HG03342 (cell line): ENCODE measurements around the gene CHMP2A.
A peak's percentile ranks its signal among the peaks of the same experiment; 100 is the strongest.

Experiments used
- ATAC-seq: cut with Tn5 transposase; IDR thresholded peaks from one replicate; pipeline ENCODE4 v1.9.1; 2021; ENCODE audit warnings: mild to moderate bottlenecking, moderate library complexity; ENCODE audit not compliant: unreplicated experiment

Gene CHMP2A

DNA sequence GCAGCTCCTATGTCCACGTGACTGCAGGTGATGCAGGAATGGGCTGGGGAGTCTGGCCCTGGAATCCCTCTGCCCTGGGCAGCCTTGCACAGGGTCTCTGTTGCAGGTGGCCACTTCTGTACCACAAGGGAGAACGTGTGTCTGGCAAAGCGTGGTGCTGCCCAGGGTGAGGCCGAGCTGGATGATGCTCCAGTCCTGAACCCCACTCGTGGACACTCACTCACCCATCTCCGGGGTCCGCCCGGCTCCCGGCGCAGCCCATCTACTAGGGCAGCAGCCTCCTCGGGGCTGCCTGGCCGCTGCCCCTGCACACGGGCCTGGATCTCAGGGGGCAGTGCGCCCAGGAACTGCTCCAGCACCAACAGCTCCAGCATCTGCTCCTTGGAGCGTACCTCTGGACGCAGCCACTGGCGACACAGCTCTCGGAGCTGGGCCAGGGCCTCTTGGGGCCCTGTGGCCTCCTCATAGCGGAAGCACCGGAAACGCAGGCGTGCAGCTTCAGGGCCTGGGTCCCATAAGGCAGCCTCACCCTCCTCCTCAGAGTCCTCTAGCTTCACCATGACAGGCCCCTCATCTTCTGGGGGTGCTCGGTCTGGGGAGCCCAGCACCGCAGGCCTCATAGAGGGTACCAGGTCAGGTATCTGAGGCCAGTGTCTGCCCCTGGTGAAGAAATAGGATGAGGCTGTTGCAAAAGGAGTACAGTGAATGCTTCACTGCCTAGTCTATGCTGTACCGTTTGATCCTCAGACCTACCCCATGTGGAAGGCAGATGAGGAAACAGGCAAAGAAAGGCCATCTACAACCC lies 16.1 kb upstream of the CHMP2A start:
- no peak for ATAC-seq

DNA sequence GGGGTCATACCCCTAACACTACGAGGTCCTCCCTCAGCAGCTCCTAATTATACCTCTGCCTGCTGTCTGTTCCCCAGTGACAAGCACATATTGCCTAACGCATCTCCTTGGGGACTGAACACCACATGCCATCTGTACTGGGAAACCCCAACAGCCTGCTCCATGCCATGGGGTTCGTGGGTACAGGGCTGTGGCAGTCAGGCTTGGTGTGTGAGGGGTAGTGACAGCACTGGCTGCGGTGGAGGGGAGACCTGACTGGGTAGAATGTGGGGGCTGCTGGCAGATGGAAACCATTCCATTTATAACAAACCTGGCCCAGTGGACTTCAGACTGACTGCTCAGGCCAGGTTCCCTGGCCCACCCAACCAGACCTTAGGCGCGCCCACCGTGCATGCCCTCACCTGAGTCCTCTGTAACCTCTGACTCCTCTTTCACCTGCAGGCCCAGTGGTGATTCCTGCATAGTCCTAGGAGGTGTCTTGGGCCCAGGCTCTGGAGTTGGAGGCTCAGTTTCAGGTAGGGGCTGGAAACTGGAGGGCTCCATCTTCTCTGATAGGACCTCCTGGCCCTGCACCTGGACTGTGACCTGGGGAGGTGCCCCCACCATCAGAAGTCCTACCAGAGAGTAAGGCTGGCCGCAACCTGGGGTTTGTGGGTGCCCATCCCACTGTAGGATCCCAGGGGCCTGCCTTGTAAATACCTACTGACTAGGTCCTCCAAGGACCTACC lies 15.2 kb upstream of the CHMP2A start:
- no peak for ATAC-seq

DNA sequence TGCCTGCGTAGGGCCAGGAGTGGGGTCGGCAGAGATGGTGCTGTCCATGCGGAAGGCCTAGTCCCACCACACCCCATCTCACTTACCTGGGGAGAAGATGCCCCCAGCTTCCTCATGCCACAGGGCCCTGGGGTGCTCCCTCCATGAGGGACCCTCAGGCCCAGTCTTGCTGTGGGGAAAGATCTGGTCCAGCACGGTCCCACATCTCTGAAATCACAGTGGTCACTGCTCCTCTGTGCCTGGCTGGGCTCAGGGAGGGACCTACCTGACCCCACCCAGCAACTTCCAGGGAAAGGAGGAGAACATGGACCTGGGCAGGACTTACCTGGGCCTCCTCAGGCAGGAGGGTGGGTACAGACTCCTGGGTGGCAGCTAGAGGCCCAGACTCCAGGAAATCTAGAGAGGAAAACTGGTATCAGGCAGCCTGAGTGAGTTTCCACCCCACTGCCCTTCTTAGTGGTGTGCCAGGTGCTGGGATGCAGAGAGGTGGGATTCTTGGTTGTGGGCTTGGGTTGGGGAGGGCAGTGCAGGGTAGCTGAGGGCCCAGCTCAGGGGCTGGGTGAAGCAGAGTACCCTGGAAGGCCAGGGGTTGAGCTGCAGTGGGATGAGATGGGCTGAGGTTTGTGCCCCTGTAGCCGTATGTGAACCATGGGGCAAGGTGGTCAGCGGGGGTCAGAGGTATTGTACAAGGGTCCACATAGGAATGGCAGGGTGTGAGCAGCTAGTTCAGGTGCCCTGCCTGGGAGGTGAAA lies 14.5 kb upstream of the CHMP2A start:
- no peak for ATAC-seq

DNA sequence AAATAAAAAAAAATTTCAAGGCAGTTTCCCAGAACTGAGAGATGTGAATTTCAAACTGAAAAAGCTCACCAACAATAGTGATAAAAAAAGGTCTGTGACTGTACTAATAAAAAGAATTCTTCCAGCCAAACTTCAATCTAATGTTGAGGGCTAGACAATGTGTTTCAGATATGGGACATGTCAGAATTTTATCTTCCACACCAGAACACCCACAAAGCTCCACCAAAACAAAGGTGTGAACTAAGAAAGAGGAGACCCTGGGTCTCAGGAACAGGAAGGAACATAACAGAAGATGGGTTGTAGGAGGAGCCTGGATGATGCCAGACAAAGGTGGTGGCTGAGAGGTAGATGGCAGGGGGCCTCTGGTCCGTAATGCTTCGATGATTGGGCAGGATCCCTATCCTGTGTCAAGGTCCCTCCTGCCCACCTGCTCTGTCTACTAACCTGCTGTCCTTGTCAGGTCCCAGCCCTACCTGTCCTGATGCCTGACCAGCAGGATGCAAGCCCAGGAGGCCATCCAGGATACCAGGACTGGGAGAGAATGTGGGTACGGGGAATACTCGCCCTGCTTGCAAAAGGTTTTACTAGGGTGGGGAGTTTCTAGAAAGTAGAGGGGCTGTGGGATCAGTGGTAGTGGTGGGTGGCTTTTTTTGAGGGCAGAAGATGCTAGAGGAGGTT lies 13.7 kb upstream of the CHMP2A start:
- no peak for ATAC-seq

DNA sequence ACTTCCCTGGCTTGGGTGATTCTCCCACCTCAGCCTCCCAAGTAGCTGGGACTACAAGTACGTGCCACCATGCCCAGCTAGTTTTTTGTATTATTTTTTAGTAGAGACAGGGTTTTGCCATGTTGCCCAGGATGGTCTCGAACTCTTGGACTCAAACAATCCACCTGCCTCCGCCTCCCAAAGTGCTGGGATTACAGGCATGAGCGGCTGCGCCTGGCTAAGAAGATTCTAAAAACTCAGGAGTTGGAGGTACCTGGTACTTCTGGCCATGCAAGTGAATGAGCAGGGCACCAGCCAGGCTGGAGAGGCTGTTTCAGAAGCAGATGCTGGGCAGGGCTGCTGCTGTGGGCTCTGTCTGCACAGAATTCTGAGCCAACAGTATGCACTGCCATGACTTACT lies 12.1 kb upstream of the CHMP2A start:
- ATAC-seq, result no peak

DNA sequence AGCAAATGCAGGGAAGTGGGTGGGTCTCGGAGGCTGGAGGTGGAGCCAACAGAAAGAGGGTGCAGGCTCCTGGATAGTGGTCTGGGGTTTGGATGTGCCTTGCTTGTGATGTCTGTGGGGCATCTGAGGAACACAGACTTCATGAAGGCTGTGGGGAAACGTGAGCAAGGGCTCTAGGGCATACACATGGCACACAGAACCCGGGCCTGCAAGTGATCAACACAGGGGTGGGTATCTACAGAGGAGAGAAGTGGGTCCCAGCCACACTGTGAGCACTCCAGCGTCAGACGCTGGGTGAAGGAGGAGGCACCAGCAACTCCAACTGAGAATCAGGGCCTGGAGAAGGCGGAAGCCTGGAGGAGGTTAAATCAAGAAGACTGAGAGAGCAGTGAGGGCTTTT lies 8.9 kb upstream of the CHMP2A start:
- ATAC-seq, result no peak

DNA sequence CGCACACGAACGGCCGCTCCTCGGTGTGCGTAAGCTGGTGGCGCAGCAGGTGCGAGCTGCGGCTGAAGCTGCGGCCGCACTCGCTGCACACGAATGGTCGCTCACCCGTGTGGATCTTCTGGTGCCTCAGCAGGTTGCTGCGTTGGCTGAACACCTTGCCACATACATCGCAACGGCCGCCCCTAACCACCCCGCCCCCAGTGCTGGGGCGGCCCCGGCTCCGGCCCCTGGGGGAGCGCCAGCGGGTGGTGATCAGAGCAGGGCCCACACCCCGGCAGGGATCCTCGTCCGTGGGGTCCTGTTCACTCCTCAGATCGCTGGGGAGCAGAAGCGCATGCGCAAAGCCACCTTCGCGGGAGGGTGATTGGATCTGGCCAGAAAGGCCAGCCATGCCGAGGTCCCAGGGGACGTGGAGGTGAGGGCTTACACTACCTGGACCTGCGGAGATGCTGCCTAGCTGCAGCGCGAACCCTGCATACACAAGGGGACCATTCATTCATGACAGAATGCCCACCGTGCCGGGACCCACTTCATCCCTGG lies 8.2 kb upstream of the CHMP2A start:
- no peak for ATAC-seq

DNA sequence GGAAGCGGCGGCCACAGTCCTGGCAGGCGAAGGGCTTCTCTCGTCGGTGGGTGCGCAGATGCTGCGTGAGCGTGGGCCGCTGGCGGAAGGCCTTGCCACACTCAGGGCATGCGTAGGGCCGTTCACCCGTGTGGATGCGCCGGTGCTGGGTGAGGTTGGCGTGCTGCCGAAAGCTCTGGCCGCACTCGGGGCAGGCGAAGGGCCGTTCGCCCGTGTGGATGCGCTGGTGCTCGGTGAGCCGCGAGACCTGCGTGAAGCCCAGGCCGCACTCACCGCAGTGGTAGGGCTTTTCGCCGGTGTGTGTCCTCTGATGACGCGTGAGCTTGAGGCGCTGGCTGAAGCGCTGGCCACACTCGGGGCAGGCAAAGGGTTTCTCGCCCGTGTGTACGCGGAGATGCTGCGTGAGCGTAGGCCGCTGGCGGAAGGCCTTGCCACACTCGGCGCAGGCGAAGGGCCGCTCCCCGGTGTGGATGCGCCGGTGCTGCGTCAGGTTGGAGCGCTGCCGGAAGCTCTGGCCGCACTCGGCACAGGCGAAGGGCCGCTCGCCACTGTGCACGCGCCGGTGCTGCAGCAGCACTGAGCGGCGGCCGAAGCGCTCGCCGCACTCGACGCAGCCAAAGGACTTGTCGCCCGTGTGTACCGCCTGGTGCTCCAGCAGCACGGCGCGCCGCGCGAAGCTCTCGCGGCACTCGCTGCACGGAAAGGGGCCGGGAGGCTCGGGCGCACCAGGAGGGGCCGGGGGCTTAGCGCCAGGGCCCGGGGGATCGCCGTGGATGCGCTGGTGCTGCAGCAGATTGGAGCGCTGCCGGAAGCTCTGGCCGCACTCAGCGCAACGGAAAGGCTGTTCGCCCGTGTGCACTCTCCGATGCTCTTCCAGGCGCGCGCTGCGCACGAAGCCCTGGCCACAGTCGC lies 7.5 kb upstream of the CHMP2A start:
- ATAC-seq, result no peak

DNA sequence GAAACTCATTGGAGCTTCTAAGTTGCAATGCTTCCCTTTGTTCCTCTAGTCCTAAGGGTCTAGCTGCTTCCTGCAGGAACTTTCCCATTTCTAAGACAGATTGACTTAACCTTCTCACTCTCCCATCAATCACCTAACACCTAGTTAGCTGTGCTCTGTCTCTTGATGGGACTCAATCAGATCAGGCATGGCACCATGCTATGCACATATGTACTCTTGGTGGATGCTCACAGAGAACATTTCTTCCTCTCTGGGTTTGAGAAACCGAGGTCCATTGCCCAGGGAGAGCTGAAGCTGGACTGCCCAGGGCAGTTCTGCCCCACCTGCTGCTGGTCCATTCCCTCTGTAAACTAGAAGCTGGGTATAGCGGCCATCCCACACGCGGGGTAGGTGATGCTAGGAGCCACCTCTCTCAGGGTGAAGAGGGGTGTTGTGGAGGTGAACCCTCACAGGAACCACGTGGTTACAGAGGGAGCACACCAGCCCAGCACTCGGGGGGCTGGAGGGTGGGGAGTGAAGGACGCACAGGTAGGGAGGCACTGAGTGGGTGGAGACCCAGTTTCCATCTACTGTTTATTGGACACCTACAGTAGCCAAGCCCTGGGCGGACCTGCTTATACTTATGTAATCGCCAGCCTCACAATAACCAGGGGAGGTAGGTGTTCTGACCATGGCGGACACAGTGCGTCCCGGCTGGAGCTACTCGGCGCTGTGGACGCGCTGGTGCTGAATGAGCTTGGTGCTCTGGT lies 6.6 kb upstream of the CHMP2A start:
- no peak for ATAC-seq

DNA sequence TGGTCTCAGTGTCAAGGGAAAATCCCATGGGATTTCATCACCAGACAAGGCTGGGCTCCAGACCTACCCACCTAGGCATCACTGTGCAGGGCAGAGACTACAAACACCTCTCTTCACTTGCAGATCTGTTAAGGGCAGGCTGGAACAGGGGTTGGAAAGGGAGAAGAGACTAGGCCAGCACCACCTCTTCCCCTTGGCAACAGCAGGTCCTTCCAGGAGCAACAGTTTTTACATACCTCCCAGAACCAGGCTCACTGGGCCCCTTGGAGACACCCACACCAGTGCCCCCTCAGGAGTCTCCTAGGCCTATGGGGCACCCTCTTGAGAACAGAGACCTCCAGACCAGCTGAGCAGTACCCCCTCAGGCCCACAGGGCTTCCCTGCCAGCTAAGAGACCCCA lies 6.0 kb upstream of the CHMP2A start:
- no peak for ATAC-seq

DNA sequence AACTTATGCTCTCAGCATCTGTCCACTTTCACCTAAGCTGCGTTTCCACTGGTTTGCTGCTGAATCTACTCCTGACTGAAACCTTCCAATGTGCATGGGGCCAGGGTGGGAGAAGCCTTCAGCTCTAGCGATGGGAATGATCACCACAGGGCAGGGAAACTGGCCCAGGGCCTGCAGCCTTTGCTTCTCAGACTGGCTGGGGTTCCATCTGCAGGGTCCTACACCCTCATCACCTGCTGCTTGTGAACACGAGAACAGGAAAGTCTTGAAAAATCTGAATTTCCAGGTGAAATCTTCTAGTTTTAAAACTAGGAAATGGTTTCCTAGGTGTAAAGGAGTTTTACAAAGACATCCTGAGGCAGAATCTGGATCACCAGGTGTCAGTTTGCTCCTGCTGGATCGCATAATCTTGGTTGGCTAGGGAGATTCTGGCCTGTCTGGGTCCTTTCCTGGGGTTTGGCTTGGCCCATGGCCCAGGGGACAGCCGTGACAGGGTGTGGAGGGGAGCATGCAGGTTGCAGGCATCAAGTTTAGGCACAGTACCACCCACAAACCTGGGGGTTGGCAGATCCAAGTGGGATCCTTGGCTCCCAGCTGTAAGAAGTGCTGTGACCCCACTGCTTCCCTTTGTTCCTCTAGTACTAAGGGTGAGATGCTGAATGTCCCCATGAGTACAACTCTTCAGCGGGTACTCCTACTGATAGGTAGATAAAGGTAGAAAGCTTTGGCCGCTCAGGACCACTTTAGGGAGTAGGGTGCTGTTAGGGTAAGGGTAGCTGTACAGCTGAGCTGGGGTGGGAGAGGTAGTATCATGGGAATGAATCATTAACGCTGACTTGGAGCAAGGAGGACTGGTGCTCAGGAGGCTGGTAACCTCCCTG lies 5.3 kb upstream of the CHMP2A start:
- ATAC-seq, result no peak

DNA sequence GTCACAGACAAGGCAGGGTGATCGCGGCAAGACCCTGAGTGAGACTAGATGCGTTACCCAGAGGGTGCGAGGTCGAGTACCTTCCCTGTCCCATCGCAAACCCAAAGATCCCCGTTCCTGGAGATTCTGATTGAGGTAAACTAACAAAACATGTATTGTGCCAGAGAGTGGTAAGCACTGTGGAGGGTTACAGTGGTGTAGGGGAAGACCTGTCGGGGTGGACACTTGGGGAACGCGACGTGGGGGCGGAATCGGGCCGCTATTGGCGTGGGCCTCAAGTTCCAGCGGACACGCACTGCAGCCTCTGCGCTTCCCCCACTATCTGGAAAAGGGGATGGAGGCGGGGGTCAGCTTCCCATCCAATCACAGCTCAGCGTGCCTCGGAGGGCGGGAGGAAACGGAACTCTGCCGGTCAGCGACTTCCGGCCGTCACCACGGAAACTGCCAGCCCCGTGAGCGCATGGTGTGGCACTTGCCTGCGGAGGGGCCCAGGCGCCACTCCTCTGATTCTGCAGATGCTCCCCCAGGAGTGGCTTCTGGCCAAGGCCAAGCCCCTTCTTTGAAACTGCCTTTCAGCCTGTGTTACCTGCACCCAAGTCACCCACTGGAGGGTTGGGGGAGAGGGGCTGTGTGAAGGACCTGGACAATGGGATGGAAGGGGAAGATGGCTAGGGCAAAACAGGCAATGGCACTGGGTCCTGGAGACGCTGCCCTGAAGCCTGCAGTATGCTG lies 4.5 kb upstream of the CHMP2A start:
- peak; percentile 11 for ATAC-seq

DNA sequence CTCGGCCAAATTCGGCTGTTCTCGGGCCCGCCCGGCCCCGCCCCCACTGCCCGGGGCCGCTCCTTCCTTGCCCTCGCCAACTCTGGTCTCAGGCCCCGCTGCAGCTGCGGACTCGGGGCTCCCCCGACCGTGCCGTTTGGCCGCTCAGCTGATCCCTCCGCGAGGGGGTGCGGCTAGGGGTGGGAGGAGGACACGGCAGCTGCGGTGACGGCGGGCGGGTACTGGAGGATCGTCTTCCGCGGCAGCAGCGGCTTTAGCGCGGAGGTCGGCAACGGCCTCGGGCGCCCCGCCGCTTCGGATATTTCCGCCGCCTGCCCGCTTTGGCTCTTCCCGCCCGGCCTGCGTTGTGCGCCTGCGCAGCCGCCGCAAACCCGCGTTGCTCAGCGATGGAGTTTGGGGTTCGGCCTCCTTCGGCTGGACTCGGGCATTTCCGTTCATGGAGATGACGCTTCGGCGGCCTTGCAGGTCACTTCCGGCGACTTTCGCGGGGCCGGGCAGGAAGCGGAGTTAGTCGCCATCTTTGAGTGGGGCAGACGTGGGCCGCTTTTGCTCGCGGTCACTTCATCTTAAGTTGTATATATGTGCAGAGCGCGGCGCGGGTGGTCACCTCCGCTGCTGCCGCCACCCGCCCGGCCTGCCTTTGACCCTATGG lies 3.8 kb upstream of the CHMP2A start:
- peak; percentile 45 for ATAC-seq

DNA sequence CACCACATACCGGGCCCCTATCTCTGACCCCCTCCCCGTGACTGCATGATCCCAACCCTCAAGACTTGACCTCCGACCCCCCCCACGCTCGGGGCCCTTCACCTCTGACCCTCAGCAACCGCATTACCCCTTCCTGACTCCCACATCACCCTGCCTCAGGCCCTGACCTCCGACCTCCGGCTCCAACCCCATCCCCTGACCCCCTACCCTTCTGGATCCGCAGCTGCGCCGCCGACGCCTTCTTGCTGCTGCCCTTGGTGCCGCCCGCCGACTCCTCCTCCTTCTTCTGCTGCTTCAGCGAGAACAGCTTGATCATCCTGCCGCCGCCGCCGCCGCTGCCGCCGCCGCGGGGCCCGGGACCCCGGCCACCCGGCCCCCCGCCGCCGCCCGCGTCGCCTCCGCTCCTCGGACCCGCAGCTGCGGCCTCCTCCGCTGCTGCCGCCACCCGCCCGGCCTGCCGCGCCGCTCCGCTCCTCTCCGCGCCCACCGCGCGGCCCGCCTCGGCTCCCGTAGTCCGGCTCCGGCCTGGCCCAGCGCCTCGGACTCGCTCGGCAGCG lies 3.2 kb upstream of the CHMP2A start, which contains the start of gene UBE2M:
TSS of gene UBE2M (minus strand) at position 546 of the 557 bp plus-strand sequence. CDS start at position 316, 230 bp downstream.
- no peak for ATAC-seq

DNA sequence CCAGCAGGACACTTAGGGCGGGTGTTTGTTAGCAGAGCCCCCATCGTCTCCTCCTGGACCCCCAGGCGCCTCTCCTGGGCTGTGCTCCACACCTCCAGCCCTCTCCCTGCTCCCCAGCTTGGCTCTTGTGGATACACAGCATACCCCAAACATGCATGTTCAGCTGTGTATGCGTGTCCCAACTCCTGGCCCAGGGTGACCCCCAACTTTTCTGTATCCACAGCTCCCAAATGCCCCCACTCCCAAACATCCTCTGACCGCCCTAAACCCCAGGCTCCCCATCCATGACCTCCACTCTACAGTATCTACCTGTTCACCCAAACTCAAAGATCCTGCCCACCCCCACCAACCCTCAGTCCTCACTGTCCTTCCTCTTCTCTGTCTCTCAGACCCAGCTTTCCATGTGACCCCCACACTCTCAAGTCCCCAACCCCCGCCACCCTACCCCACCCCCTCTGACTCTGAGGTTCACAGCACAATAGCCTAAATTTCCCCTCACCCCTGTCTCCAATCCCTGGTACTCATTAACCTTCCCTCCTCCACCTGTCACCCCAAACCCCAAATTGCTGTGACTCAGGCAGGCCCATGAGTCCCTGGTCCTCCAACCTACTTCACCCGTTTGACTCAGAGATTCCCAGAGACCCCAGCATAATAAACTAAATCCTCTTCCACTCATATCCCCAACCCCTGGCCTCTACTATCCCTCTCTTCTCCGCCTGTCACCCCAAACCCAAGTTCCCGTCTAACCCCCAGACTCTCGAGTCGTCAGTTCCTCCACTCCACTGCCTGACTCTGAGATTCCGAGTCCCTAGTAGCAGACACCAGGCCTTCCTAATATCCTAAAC lies 2.5 kb upstream of the CHMP2A start:
- no peak for ATAC-seq
